Subcutaneous abdominal adipose tissue (tissue), 5 donors: ENCODE data around the gene NDUFB2.

ENCODE experiments used
- H3K27ac ChIP-seq: one replicate; pipeline ENCODE4 v1.7.0; 2013; ENCODE audit warnings: low read depth, mild to moderate bottlenecking, inconsistent platforms, low read length, moderate library complexity
- H3K27me3 ChIP-seq, 5 donors: one replicate each; pipeline ENCODE4 v1.7.0; 2013; ENCODE audit warnings: low read length in 5 of 5, inconsistent platforms in 1 of 5; ENCODE audit not compliant: control insufficient read depth in 5 of 5, insufficient read depth in 4 of 5
- H3K36me3 ChIP-seq, 5 donors: one replicate each; pipeline ENCODE4 v1.7.0; 2013; ENCODE audit warnings: low read length in 5 of 5; ENCODE audit not compliant: control insufficient read depth in 5 of 5, insufficient read depth in 5 of 5
- H3K4me1 ChIP-seq, 5 donors: one replicate each; pipeline ENCODE4 v1.7.0; 2013; ENCODE audit warnings: low read length in 5 of 5, mild to moderate bottlenecking in 3 of 5, moderate library complexity in 1 of 5; ENCODE audit not compliant: control insufficient read depth in 5 of 5, insufficient read depth in 5 of 5
- H3K4me3 ChIP-seq, 5 donors: one replicate each; pipeline ENCODE4 v1.7.0; 2013; ENCODE audit warnings: low read length in 5 of 5, low read depth in 1 of 5
- H3K9ac ChIP-seq, 5 donors: one replicate each; pipeline ENCODE4 v1.7.0; 2013; ENCODE audit warnings: low read length in 5 of 5, mild to moderate bottlenecking in 4 of 5, moderate library complexity in 3 of 5
- H3K9me3 ChIP-seq, 5 donors: one replicate each; pipeline ENCODE4 v1.7.0; 2013; ENCODE audit warnings: low read length in 5 of 5; ENCODE audit not compliant: control insufficient read depth in 5 of 5
- donor health status: healthy.
- donor health status: healthy.
- donor health status: healthy.
- donor health status: healthy.
- donor health status: healthy.

The NDUFB2 gene

DNA sequence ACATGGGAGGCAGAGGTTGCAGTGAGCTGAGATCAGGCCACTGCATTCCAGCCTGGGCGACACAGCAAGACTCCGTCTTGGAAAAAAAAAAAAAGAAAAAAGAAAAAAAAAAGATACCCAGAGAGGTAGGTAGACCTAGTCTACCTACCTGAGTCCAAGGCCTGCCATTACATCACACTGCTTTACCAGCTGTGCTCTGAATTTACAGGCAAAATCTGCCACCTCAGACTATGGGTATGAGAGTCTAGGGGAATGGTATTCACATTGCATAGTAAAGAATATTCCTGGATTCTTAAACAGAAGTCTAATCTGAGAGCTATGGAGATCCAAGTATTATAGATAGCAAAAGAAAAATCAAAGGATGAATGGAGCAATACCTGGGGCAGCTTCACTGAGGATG, 50.2 kb downstream of the NDUFB2 start:
- no peaks in the 10 kb centered on the region for H3K9me3 ChIP-seq
- no peaks in the 10 kb centered on the region for H3K4me1 ChIP-seq
- no peak overlapping the region for H3K27ac ChIP-seq
- H3K36me3 ChIP-seq, result peaks cover 0 to 23% (median 17%) of the 10 kb centered on the region in 5 donors
- no peak overlapping the region for H3K9ac ChIP-seq
- no peak overlapping the region for H3K4me3 ChIP-seq
- H3K27me3 ChIP-seq, result no peaks in the 10 kb centered on the region

DNA sequence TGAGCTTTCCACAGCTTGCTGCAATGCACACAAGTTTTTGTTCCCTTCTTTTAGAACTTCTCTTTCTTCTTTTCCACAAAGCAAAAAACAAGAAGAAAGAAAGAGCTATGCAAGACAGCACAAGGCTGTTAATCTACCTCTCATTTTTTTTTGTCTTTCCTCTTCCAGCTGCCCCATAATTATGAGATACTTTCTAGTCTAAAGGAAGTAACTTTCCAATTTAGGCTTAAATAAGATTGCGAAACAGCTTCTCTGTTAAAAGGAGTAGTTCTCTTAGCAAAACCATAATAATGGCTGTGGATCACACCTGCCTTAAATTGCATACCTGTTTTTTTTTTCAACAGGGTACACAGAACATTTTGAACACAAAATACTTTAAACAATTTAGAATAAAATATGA, 56.0 kb downstream of the NDUFB2 start:
- H3K4me3 ChIP-seq, result no peak overlapping the region
- no peak overlapping the region for H3K9ac ChIP-seq
- no peaks in the 10 kb centered on the region for H3K27me3 ChIP-seq
- peaks cover 2 to 25% (median 13%) of the 10 kb centered on the region in 5 donors for H3K36me3 ChIP-seq
- no peaks in the 10 kb centered on the region for H3K4me1 ChIP-seq
- H3K27ac ChIP-seq, result no peak overlapping the region
- no peaks in the 10 kb centered on the region for H3K9me3 ChIP-seq

DNA sequence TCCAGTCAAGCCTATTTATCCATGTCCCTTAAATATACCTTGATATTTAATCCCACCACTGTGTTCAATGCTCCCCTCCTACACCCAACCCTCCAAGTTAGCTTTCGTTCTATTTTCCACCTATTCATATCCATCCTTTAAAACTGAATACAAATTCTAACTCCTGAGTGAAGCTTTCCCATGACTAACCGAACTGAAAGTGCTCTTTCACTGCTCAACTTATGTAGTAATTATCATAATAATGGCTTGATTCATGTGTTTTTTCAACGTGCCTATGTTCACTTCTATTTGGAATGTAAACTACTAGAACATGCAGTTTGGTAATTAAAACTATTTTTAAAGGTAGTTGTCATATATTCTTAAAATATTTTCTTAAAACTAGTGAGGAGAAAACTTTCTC, 58.0 kb downstream of the NDUFB2 start:
- Histone ChIP-seq H3K4me1 (no peaks in the 10 kb centered on the region), H3K4me3 (no peak overlapping the region), H3K27ac (no peak overlapping the region), H3K9me3 (no peaks in the 10 kb centered on the region), H3K9ac (no peak overlapping the region), H3K27me3 (no peaks in the 10 kb centered on the region), H3K36me3 (peaks cover 2 to 13% (median 13%) of the 10 kb centered on the region in 5 donors)
